IMR-90 (cell line): ENCODE measurements around the gene ENOX1. TPM values are rescaled to one million over a fixed set of nuclear protein-coding genes. Genes with fewer than 3 reads are reported as not detected.

Experiments used
- ATAC-seq: fragments of 200-7000 bp; cut with Tn5 transposase; 2 replicates; pipeline ENCODE4 v1.9.1; 2020; ENCODE audit warnings: low read depth, mild to moderate bottlenecking, moderate library complexity
- BruUV-seq: library from RNA; stranded (reverse); fragments of 400-500 nt; replicated peaks from 2 replicates; lab custom pipeline; 2021; lab: Mats Ljungman, UMichigan
- CTCF ChIA-PET: fragments of 300-600 bp; formaldehyde crosslinking; extraction: SDS; loops from one replicate; lab custom pipeline; 2021; ENCODE audit warnings: antibody characterized with exemption; lab: Yijun Ruan, JAX
- POLR2A ChIA-PET: fragments of 300-600 bp; sonication (Branson Sonifier 250); formaldehyde crosslinking; loops from one replicate; lab custom pipeline; 2022; ENCODE audit warnings: antibody characterized with exemption; ENCODE audit not compliant: unreplicated experiment; lab: Charles Lee
- DNase-seq: peaks from one replicate; pipeline ENCODE4 v3.0.0; 2013
- H2AFZ ChIP-seq: replicated peaks from 2 replicates; pipeline ENCODE3; 2013; ENCODE audit warnings: low read length, mild to moderate bottlenecking; ENCODE audit not compliant: poor library complexity
- H2AK5ac ChIP-seq: 2 replicates; pipeline ENCODE4 v1.6.1; 2013; ENCODE audit warnings: low read depth, low read length, inconsistent platforms
- H2AK9ac ChIP-seq: replicated peaks from 2 replicates; pipeline ENCODE3; 2013; ENCODE audit warnings: mild to moderate bottlenecking, low read depth, low read length, moderate library complexity; ENCODE audit not compliant: poor library complexity
- H2BK120ac ChIP-seq: 2 replicates; pipeline ENCODE4 v1.6.1; 2013; ENCODE audit warnings: low read depth, low read length, inconsistent platforms
- H2BK15ac ChIP-seq: 3 replicates; pipeline ENCODE4 v1.6.1; 2013; ENCODE audit warnings: low read depth, low read length, inconsistent platforms
- H2BK20ac ChIP-seq: 2 replicates; pipeline ENCODE4 v1.6.1; 2013; ENCODE audit warnings: low read depth, mild to moderate bottlenecking, inconsistent platforms, low read length, moderate library complexity
- H2BK5ac ChIP-seq: 2 replicates; pipeline ENCODE4 v1.6.1; 2013; ENCODE audit warnings: mild to moderate bottlenecking, low read depth, low read length, inconsistent platforms; ENCODE audit not compliant: poor library complexity, severe bottlenecking
- H3K14ac ChIP-seq: replicated peaks from 2 replicates; pipeline ENCODE4 v1.6.1; 2013; ENCODE audit warnings: low read depth, low read length, inconsistent platforms
- H3K18ac ChIP-seq: 2 replicates; pipeline ENCODE4 v1.6.1; 2013; ENCODE audit warnings: low read depth, low read length, control low read depth
- H3K23ac ChIP-seq: 2 replicates; pipeline ENCODE4 v1.6.1; 2013; ENCODE audit warnings: low read depth, low read length, inconsistent platforms
- H3K27ac ChIP-seq: 2 replicates; pipeline ENCODE4 v1.5.1; 2013; ENCODE audit warnings: mild to moderate bottlenecking, control low read depth, low read length; ENCODE audit not compliant: insufficient read depth
- H3K27me3 ChIP-seq: 2 replicates; pipeline ENCODE4 v1.6.1; 2013; ENCODE audit warnings: low read length; ENCODE audit not compliant: control insufficient read depth, insufficient read depth
- H3K36me3 ChIP-seq: 2 replicates; pipeline ENCODE4 v1.6.1; 2013; ENCODE audit warnings: low read length, mixed read lengths; ENCODE audit not compliant: control insufficient read depth, insufficient read depth
- H3K4ac ChIP-seq: 2 replicates; pipeline ENCODE4 v1.6.1; 2013; ENCODE audit warnings: low read depth, low read length, inconsistent platforms
- H3K4me1 ChIP-seq: 2 replicates; pipeline ENCODE4 v1.6.1; 2013; ENCODE audit warnings: low read length, mixed read lengths; ENCODE audit not compliant: control insufficient read depth, insufficient read depth
- H3K4me2 ChIP-seq: 2 replicates; pipeline ENCODE4 v1.6.1; 2013; ENCODE audit warnings: low read depth, mild to moderate bottlenecking, control low read depth, low read length, moderate library complexity
- H3K4me3 ChIP-seq: 2 replicates; pipeline ENCODE4 v1.5.1; 2013; ENCODE audit warnings: low read depth, mild to moderate bottlenecking, control low read depth, low read length, moderate library complexity; ENCODE audit not compliant: insufficient read depth
- H3K56ac ChIP-seq: 2 replicates; pipeline ENCODE4 v1.6.1; 2013; ENCODE audit warnings: low read length, inconsistent platforms; ENCODE audit not compliant: insufficient read depth; ENCODE audit errors: extremely low read depth
- H3K79me1 ChIP-seq, 2 experiments: 2 replicates each; pipeline ENCODE4 v1.6.1; 2013; ENCODE audit warnings: low read length in 2 of 2, inconsistent platforms in 1 of 2, low read depth in 1 of 2
- H3K9ac ChIP-seq: 2 replicates; pipeline ENCODE4 v1.6.1; 2013; ENCODE audit warnings: low read depth, low read length, control low read depth
- H3K9me1 ChIP-seq: 2 replicates; pipeline ENCODE4 v1.6.1; 2013; ENCODE audit warnings: low read length, inconsistent platforms; ENCODE audit not compliant: insufficient read depth
- H3K9me3 ChIP-seq: 2 replicates; pipeline ENCODE4 v1.6.1; 2013; ENCODE audit warnings: low read length; ENCODE audit not compliant: control insufficient read depth, insufficient read depth
- H4K20me1 ChIP-seq: 2 replicates; pipeline ENCODE4 v1.6.1; 2013; ENCODE audit warnings: low read length, inconsistent platforms; ENCODE audit not compliant: insufficient read depth
- H4K5ac ChIP-seq: 2 replicates; pipeline ENCODE4 v1.6.1; 2013; ENCODE audit warnings: mild to moderate bottlenecking, low read depth, low read length, control low read depth
- H4K8ac ChIP-seq, 2 experiments: 2 replicates each; pipeline ENCODE4 v1.6.1; 2013; ENCODE audit warnings: low read depth in 2 of 2, low read length in 2 of 2, control low read depth in 1 of 2, inconsistent platforms in 1 of 2
- H4K91ac ChIP-seq: 2 replicates; pipeline ENCODE4 v1.6.1; 2013; ENCODE audit warnings: low read depth, low read length, inconsistent platforms; ENCODE audit not compliant: insufficient read depth
- MAFK ChIP-seq: IDR thresholded peaks from 2 replicates; pipeline ENCODE4 v1.6.1; 2012; ENCODE audit warnings: low read depth, low read length, improper control_type of control experiment
- WGBS, 2 experiments: methylation state at CpG; one replicate each; pipeline versions ENCODE4 v1.1.5 to v1.1.7; 2013; ENCODE audit warnings: missing lambda C conversion rate in 2 of 2; ENCODE audit not compliant: insufficient read length in 1 of 2; ENCODE audit errors: extremely low coverage in 2 of 2; 5-methylcytosine and 5-hydroxymethylcytosine counted together
- dilution Hi-C: fragments of 300-500 bp; cut with HindIII; formaldehyde crosslinking; loops from one replicate; pipeline ENCODE4 v1.14.3; 2018; ENCODE audit warnings: low sequenced_read_pairs; ENCODE audit not compliant: unreplicated experiment
- in situ Hi-C: fragments of 300-500 bp; cut with MboI; formaldehyde crosslinking; loops from 3 replicates; pipeline ENCODE4 v1.14.3; 2019; ENCODE audit warnings: low sequenced_read_pairs, inconsistent platforms, mixed read lengths
- intact Hi-C: fragments of 100-400 bp; cut with micrococcal nuclease; formaldehyde crosslinking; loops from 2 replicates; pipeline ENCODE4 v1.10.0; 2022
- polyA plus RNA-seq, 3 experiments: library from polyadenylated mRNA; depleted of rRNA; stranded (reverse); fragments of >200 nt; gene quantifications; 2 replicates each; pipeline ENCODE4 v1.2.3, GENCODE V29; 2012; ENCODE audit warnings: low replicate concordance in 1 of 3
- total RNA-seq: library from RNA; depleted of rRNA; stranded (reverse); fragments of >200 nt; gene quantifications from 2 replicates; pipeline ENCODE4 v1.2.3, GENCODE V29; 2012
- TF ChIP-seq, protein P1 (sequence below): conservative IDR thresholded peaks from 2 replicates; pipeline ENCODE4 v1.5.1; 2012; ENCODE audit warnings: mild to moderate bottlenecking, low read depth, low read length, improper control_type of control experiment
- TF ChIP-seq, protein P2 (sequence below): fragments of 150-350 bp; IDR thresholded peaks from 2 replicates; pipeline ENCODE4 v1.6.1; 2016; ENCODE audit warnings: low read depth, mild to moderate bottlenecking, low read length, moderate library complexity, borderline replicate concordance

ENOX1 gene
- total and polyA plus RNA-seq, 2 of the 4 experiments (the other 2 are of a cell fraction), result 0.99 to 1.3 TPM

DNA sequence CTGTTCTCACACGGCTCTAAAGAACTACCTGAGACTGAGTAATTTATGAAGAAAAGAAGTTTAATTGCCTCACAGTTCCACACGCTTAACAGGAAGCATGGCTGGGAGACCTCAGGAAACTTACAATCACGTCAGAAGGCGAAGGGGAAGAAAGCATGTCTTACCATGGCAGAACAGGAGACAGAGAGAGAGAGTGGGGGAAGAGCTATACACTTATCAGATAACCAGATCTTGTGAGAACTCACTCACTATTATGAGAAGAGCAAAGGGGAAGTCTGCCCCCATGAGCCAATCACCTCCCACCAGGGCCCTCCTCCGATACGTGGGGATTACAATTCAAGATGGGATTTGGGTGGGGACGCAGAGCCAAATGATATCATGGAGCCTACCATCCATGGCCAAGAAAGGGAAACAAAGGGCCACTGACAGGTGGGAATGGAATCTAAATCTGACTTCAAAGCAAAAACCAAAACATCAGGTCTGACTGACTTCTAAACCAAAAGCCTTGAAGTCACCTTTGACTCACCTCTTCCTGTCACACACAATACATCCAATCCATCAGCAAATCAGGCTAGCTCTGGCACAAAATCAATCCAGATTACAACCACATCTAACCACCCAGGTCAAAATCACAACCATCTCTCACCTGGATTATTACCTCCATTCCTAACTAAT, 189.7 kb downstream of the ENOX1 start:
- ATAC-seq (no peak), DNase-seq (no peak)
- H3K27me3 ChIP-seq, result no peaks in the 10 kb centered on the region; the same call in 1 of the 2 replicates
- no peak overlapping the region for H4K8ac ChIP-seq
- ChIA-PET POLR2A (no interaction called here), CTCF (no interaction called here)
- TF ChIP-seq, protein P1, sequence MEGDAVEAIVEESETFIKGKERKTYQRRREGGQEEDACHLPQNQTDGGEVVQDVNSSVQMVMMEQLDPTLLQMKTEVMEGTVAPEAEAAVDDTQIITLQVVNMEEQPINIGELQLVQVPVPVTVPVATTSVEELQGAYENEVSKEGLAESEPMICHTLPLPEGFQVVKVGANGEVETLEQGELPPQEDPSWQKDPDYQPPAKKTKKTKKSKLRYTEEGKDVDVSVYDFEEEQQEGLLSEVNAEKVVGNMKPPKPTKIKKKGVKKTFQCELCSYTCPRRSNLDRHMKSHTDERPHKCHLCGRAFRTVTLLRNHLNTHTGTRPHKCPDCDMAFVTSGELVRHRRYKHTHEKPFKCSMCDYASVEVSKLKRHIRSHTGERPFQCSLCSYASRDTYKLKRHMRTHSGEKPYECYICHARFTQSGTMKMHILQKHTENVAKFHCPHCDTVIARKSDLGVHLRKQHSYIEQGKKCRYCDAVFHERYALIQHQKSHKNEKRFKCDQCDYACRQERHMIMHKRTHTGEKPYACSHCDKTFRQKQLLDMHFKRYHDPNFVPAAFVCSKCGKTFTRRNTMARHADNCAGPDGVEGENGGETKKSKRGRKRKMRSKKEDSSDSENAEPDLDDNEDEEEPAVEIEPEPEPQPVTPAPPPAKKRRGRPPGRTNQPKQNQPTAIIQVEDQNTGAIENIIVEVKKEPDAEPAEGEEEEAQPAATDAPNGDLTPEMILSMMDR, result no peak
- TF ChIP-seq MAFK, result no peak
- TF ChIP-seq, protein P2, sequence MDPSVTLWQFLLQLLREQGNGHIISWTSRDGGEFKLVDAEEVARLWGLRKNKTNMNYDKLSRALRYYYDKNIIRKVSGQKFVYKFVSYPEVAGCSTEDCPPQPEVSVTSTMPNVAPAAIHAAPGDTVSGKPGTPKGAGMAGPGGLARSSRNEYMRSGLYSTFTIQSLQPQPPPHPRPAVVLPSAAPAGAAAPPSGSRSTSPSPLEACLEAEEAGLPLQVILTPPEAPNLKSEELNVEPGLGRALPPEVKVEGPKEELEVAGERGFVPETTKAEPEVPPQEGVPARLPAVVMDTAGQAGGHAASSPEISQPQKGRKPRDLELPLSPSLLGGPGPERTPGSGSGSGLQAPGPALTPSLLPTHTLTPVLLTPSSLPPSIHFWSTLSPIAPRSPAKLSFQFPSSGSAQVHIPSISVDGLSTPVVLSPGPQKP, result no peak
- H3K4me3 ChIP-seq, result no peak overlapping the region
- no TSS peak for BruUV-seq
- H2AK5ac ChIP-seq, result no peak overlapping the region
- no peak overlapping the region for H4K5ac ChIP-seq
- H3K56ac ChIP-seq, result no peak overlapping the region
- no peak overlapping the region for H2BK20ac ChIP-seq
- H2BK120ac ChIP-seq, result no peak overlapping the region
- H3K36me3 ChIP-seq, result no peaks in the 10 kb centered on the region
- H3K4me1 ChIP-seq, result no peaks in the 10 kb centered on the region
- H3K9me1 ChIP-seq, result no peaks in the 10 kb centered on the region
- no peaks in the 10 kb centered on the region for H3K79me1 ChIP-seq
- H2AK9ac ChIP-seq, result no peak overlapping the region
- H3K23ac ChIP-seq, result no peak overlapping the region
- dilution Hi-C loops (no loop called here), intact Hi-C loops (no loop called here), in situ Hi-C loops (no loop called here)
- H4K20me1 ChIP-seq, result no peaks in the 10 kb centered on the region
- H3K9ac ChIP-seq, result no peak overlapping the region
- 80% methylated on average over 1 of the region's 7 CpGs; no CpG with 5 or more reads in 1 of the 2 experiments for WGBS, 2 experiments
- H3K27ac ChIP-seq, result no peak overlapping the region
- no peak overlapping the region for H2BK5ac ChIP-seq
- H3K4ac ChIP-seq, result no peak overlapping the region
- H3K4me2 ChIP-seq, result no peak overlapping the region
- H2AFZ ChIP-seq, result no peak overlapping the region
- H3K18ac ChIP-seq, result no peak overlapping the region
- no peak overlapping the region for H4K91ac ChIP-seq
- H2BK15ac ChIP-seq, result no peak overlapping the region
- no peaks in the 10 kb centered on the region for H3K9me3 ChIP-seq
- no peak overlapping the region for H3K14ac ChIP-seq
